GM18867 (cell line): ENCODE data around the gene EME2.

ENCODE experiments used
- ATAC-seq: cut with Tn5 transposase; IDR thresholded peaks from one replicate; pipeline ENCODE4 v1.9.1; 2021; ENCODE audit warnings: mild to moderate bottlenecking, moderate library complexity; ENCODE audit not compliant: unreplicated experiment

Gene EME2

GRCh38 chr16:1766231-1766630 is 6.4 kb upstream of the EME2 start:
- no peak for ATAC-seq

GRCh38 chr16:1766701-1767100 is 5.9 kb upstream of the EME2 start:
- ATAC-seq: no peak

GRCh38 chr16:1767116-1767994 is 5.3 kb upstream of the EME2 start:
- no peak for ATAC-seq

- ATAC-seq: no peak
Observed at GRCh38 chr16:1768061-1768766, 4.4 kb upstream of the EME2 start.

GRCh38 chr16:1768767-1769401 is 3.7 kb upstream of the EME2 start:
- ATAC-seq: no peak

GRCh38 chr16:1769402-1770300 is 3.0 kb upstream of the EME2 start:
- ATAC-seq: no peak

- ATAC-seq: no peak
Observed at GRCh38 chr16:1770328-1771187, 2.1 kb upstream of the EME2 start.

- peak; percentile 24 for ATAC-seq
Observed at GRCh38 chr16:1771188-1771863, 1.3 kb upstream of the EME2 start, which contains the start of gene NME3. TSS of gene NME3 (minus strand) at chr16:1771543. CDS start at chr16:1771534, 9 bp downstream.

- ATAC-seq: no peak
Observed at GRCh38 chr16:1771864-1772361, 697 bp upstream of the EME2 start.

GRCh38 chr16:1772908-1773702 is 495 bp downstream of the EME2 start, which contains the start of gene MRPS34:
TSS of gene MRPS34 (minus strand) at chr16:1773134. CDS start at chr16:1773119, 15 bp downstream.
- ATAC-seq: peak; percentile 36

- no peak for ATAC-seq
Observed at GRCh38 chr16:1773703-1774447, 1.3 kb downstream of the EME2 start.

GRCh38 chr16:1774448-1774780 is 1.8 kb downstream of the EME2 start:
- ATAC-seq: no peak

- no peak for ATAC-seq
Observed at GRCh38 chr16:1775006-1775845, 2.6 kb downstream of the EME2 start.

GRCh38 chr16:1775846-1776671 is 3.4 kb downstream of the EME2 start:
- ATAC-seq: no peak

- ATAC-seq: no peak
Observed at GRCh38 chr16:1776672-1776955, 4.0 kb downstream of the EME2 start.

- no peak for ATAC-seq
Observed at GRCh38 chr16:1776991-1777374, 4.4 kb downstream of the EME2 start.
